NOMO-1 (cell line): ENCODE data around the gene P2RY2.

ENCODE experiments used
- DNase-seq, 2 experiments: peaks; one replicate each; lab custom pipeline; 2025; ENCODE audit not compliant: unreplicated experiment in 2 of 2; lab: John Stamatoyannopoulos, UW

The P2RY2 gene

DNA sequence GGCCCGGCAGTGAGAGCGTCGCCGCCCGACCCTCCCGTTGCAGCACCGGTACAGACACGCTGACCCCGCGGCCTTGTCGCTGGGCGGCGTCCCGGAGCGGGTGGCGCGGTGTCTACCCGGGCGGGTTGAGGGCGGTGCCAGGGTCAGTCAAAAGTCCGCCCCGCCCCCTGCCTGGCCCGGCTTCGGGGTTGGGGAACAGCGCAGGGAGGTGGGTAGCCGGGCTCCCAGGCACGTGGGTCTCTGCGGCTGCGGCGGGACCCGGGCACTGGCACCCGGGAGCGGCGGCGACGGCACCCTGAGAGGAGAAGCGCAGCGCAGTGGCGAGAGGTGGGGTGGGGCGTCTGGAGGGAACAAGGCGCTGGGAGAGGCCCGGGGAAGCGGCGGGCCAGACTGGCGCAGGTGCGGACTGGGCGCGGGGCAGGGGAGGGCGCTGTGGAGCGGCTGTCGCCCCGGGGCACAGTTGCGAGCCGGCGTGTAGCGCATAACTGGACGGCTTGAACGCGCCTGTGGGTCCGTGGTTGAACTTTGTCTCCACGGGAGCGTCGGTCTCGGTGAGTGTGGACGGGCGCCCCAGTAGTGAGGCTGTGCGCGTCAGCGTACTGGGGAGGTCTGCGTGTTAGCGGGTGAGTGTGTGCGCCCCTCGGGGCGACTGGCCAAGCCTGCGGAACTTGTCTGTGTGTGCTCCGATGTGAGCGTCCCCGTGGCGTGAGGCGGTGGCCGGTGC is at the start of gene P2RY2:
Gene P2RY2 (plus strand): TSS at position 176 of the 724 bp plus-strand sequence. CDS start 15,879 bp downstream, outside the sequence.
- DNase-seq, result peak; percentile 83 to 90

DNA sequence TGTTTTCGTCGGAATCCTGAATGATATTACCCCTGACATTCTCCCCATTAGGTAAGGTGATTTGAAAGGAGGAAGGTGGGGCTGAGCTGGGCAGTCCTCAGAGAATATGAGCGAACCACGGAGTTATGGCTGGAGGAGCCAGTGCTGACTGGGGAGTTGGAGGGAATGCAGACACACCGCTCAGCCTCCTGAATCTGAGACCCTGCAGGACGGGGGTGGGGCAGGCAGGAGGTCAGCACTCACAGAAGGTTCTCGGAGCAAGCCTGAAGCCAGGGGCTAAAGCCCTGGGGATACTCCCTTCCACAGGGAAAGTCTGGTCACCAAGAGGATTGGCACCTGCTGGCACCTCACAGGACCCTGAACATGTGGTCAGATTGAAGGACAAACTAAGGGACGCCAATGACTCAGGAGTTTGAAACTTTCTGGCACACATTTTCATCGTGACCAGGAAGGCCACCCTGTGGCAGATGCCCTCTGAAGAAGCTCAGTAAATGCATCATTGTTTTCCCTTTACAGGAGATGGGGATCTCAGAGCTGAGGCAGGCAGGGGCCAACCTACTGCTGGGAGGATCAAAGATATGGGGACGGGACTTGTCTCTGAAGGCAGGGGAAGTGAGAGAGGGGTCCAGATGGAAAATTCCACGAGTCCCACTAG is 49.0 kb upstream of the P2RY2 start:
- DNase-seq, result no peak

DNA sequence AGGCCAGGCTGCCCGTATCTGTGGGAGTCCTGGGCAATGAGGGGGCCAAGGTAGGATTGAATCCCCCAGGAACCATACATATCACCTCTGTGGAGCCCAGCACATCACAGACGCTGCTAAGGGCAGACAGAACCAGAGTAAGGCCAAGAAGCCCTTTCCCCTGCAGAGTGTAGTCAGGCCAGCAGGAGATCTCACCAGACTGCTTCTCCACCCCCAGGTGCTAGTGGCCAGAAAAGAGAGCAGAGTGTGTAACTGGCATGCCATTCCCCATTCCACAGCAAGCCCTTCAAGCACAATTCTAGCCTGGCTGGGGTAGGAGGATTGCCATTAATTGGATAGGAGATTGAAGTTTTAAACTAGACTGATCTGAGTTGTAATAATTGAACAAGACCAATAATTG is 47.9 kb upstream of the P2RY2 start:
- DNase-seq, result no peak

DNA sequence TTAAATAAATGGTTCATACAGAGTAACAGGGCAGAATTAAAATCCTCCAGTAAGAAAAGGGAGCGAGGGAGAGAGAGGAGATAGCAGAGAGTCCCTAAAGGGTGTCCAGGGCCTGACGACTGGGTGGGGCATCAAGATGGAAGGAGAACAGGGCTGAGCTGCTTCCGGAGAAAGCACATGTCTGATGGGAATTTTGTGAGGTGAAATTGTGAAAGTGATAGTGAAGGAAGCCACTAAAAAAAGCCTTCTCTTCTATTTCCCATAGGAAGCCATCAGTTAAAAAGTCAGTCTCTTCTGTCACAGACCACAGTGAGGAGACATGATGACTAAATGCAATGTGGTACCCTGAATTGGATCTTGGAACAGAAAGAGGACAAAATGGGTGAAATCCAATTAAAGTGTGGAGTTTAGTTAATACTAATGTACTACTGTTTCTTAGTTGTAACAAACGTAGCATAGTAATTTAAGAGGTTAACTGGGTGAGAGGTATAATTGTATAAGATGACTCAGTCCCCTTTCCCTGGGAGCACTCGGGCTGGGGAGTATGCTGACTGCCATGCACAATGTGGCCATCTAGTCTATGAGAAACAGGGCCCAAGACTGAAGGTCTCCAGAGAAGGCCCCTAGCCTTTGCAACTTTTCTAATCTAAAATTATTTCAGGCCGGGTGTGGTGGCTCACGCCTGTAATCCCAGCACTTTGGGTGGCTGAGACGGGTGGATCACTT is 46.5 kb upstream of the P2RY2 start:
- no peak for DNase-seq

DNA sequence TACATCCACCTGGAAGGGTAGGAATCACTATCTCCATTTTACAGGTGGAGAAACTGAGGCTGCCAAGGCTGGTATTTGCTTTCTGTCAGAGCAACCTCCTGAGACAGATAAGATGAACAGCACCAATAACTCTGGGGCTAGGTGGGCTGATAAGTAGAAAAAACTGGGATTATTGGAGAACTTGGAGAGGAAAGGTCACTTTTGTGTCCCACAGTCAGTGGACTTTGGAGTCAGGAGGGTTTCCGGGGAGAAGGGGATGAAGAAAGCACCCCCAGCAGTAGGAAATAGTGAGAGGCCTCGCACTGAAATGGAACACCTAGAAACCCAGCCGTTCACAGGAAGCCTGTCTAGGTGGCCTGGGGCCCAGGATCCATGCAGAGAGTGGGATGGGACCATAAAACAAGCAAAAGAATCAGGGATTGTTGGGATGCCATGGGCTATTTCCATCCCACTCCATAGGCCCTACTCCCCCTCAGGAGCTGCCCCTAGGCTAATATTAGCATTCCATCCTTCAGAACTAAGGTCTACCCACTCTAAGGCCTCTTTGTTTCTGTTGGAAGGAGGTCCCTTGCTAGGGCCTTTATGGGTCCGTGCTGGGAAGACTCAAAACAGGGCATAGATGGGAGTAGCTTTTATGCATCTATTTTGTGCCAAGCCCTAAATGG is 45.0 kb upstream of the P2RY2 start:
- no peak for DNase-seq

DNA sequence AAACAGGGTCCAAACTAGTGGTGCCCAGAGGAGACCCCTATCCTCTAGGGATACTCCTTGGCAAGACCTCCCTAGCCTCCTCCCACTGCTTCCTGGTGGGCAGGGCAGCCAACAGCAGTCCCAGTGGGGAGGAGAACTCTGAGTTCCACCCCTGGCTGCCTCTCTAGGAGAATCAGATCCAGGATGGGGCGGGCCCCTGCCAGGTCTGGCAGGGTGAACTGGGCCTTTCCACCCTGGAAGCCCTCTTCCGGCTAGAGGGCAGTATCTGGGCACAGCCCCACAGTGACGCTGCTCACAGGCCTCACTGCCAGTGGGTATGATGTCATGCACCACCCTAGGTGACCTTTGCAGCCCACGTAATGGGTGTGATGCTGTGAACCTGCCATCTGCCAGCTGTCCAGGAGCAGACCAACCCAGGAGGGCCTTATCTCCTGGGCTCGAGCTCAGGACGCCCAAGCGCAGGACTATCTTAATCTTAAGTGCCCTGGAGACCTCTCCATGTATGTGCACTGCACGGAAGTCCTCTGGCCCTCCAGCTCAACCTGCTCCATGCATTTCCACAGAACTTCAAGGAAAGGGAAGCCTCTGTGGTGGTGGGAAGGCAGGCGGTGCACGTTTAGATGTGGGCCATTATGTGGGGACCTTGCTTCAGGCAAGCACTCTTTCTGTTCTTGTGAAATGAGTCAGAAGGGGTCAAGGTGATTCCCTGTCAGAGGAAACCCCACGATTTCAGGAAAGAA is 44.2 kb upstream of the P2RY2 start:
- DNase-seq, result no peak

DNA sequence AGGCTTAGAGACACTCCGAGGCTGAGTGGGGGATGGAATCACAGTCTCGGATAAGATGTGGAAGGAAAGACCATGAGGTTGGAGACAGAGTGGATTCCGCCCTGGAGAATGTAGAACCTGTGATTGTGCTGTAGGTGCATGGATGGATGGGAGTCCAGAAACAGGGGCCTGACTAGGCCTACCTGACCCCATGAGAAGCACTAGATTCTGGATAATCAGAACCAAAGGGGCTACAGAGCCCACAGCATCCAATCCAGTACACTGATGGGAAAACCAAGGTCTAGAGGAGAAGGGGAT is 43.6 kb upstream of the P2RY2 start:
- DNase-seq, result no peak

DNA sequence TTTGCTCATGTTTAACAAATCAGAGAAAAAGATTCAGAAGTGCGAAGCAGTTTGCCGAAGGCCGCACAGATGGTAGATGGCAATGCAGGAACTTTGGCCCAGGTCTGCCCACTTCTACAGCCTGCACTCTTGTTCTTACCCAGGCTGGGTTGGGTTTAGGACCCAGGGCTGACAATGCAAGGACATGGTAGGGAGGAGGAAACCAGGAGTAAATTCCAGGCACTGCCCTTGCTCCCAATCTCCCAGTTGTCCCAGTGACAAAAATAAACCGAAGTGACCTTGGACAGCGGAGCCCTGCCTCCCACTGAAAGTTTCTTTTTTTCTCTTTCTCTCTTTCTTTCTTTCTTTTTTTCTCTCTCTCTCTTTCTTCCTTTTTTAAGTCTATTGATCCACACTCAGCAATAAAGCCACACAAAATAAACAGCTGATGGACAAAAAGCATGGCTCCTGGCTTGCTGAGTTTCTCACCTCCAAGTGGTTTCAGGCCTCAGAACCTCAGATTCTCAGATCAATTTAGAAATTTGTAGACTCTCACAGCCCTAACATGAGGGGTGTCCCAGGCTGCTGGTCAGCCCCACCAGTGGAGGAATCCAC is 42.4 kb upstream of the P2RY2 start:
- no peak for DNase-seq

DNA sequence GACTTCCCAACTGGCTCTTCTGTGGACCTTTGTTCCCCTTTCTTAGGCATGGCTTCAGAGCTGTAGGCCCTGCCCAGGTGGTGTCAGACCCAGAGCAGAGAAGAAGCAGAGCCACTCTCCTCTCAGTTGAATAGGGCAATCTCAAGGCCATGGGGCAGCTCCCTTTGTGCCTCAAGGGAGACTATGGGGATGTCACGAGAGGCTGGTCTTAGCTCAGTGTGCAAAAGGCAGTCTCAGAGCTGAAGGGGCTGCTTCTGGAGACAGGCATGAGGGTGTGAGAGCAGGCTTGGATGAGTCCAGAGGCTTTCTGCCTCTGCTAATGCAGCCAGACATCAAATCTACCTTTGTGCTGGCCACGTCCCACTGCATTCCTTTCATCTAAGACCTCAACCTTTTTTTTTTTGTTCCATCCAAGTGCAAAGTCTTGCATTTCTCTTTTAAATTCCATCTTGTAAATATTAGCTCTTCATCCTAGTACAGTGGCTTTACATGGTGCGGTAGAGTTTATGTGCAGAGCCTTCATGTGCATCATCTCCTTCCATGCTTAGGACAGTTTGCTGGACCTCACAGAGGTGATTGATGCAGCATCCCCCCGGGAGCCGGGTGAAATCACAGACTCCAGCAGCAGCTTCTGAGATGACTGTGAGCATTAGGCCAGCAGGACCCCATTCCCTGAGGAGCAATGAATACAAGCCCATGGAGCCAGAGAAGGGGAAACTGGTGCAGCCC is 41.8 kb upstream of the P2RY2 start:
- no peak for DNase-seq

DNA sequence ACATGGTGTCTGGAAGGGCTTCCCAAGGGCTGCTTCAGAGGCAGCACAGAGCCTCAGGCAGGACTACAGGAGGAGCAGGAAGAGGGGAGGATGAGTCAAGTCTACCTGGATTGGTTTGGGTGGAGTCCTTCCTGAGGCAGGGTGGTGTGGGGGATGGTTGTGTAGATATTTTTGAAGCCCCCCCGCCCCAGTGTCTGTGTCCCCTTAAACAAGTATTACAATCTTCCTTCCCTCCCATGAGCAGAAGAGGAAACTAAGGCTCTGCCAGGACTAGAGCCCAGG is 41.3 kb upstream of the P2RY2 start:
- no peak for DNase-seq

DNA sequence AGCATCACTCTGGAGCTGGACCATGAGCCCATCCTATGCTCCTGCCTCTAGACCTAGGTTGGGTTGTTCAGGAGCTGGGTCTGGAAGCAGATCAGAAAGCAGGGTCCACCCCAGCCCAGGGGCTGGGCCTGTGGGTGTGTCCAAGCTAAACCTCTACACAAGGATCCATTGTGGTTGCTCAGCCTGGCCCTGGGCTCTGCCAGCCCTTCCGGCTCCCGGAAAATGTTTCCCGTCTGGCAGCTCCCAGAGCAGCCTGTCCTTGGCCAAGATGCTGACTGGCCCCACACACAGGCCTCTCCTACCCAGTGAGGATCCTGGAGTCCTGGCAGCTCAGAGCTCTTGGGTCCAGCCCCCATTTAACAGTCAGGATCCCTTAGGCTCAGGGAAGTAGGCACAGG is 40.7 kb upstream of the P2RY2 start:
- DNase-seq, result no peak

DNA sequence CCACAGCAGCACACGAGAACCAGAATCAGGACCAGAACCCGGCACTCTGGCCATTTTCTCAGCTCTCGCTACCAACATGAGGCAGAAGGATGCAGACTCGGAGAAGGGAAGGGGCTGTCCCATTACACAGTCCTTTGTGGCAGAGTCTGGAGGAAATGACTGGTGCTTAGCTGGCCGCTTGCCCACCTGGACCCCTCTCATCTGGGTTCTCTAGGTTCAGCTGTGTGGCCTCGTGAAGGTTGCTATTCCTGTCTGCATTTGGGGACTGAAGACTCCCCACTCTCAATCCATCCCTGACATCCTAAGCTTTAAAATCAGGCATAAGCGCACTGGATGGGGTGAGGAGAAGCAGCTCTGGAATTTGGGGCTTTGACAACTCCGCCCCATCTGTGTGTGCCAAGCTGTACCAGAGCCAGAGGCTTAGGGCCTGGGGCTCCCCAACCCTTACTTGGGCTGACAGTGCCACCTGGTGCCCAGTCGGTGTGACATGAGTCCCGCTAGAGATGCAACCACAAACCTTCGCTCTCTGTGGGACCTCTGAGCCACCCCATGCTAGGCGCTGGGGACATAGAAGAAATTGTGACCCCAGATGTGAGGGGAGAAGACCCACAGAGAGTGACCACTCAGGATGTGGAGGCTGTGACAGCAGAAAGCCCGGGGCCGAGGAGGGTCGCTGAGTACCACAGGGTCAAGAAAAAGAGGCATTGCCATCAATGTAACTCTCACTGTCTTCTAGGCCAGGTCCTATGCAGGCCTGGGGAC is 40.1 kb upstream of the P2RY2 start:
- peak; percentile 73 to 76 for DNase-seq

DNA sequence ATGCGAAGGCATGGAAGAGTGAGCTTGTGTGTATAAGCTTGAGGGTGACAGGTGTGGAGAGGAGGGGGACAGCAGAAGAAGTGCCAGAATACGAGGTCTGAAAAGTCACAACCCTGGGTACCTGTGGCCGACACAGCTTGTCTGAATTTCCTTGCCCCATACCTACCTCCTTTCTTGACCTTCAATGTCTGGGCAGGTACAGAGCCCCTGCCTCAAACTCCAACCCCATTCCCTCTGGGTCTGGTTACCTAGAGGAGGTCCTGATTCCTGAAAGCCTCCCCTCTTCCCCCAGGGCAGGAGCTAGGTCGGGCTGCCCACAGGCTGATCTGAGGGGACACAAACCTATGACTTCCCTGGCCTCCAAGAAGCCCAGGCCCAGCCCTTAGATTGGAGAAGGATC is 39.4 kb upstream of the P2RY2 start:
- no peak for DNase-seq

DNA sequence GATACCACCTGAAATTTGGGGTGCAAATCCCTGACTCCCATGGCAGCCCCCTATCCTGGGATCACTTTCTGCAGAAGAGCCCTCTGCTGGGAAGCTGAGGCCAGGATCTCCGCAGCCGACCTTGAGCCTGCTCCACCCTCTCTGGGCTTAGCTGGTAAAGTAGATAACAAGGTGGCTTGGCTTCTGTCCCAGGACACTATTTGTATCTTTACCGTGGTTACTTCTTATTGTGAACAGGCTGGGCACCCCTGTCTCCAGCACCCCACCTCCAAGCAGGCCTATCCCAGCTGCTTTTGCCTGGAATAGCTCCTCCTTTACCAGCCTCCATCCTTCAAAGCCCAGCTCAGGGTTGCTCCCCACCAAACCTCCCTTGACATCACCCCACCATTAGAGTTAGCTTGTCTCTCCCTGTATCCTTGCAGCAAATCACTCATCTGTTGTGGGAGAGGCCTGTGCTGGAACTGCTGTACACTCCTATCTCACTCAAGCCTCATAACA is 35.2 kb upstream of the P2RY2 start:
- DNase-seq, result no peak

DNA sequence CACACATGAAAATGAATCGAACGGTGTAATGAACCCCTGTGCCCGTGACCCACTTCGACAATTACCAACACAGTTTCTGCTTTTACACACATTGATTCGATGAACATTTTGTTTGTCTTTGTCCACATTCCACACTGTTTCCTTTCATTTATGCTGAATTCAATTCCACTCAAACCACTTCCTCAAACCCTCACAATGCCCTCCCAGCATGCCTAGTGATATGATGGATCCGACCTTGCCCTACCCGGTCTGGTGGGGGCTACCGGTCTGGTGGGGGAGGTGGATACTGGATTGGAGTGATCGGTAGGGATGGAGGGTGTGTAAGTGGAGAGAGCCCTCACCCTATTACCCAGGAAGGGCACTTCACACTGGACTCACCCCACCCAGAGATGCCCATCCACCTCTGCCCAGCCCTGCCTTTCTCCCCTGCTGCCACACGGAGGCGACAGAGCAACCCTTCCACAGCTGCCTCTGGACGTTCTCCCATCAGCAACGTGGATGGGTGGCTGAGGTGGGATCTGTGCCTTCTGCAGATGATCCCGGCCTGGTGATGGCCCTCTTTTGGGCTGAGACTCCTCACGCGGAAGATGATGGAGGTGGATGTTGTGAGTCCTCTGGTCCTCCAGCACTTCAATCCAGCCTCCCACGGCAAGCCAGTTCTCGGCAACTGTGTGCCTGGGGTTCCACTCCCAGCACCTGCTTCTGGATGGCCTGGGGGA is 33.0 kb upstream of the P2RY2 start:
- peak; percentile 74 to 82 for DNase-seq

DNA sequence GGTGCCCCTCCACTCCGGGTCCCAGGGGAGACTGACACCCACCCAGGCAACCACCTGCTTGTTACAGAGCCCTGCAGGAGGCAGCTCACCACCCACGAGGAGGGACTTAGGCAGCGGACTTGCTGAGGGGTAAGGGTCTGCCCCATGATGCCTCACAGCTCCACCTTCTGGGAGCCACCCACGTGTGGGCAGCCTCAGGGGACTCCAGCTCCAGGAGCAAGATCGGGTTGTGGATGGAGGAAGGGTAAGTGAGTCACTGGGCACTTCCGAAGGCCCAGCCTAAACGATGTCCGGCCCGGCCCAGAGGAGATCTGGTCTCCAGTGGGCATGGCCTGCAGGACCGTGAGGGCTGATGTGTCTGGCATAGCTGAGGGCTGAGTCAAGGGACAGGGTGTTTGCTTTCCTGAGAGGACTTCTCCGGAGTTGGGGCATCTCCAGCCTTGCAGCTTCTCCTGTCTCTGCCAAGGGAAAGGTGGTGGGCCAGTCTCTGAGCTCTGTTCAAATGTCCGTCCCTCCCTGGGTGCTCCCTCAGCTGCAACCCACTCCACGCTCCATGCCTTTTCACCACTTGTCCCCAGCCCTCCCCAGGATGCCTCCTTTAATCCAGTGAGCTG is 32.3 kb upstream of the P2RY2 start:
- no peak for DNase-seq

DNA sequence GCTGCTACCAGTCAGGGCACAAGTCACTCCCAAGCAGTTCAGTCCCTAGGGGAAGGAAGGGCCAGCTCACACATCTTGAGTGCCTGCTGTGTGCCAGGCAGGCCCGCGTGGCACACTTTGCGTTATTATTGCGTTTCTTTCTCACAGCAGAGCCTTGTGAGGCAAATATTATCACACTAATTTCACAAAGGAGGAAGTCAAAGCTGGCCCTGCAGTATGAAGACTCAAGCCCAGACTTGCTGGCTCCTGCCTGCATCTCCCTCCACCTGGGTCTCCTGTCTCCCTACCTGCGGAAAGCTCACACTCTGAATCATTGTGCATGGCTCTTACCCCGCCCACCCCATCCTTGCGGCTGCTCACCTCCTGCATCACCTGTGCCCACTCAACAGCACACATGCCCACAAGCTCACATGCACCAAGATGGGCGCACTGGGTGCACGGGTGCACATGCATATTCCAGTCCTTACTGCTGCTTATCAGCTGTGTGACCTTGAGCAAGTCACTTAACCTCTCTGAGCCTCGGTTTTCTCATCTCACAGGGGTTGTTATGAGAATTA is 31.7 kb upstream of the P2RY2 start:
- peak; percentile 66 to 69 for DNase-seq

DNA sequence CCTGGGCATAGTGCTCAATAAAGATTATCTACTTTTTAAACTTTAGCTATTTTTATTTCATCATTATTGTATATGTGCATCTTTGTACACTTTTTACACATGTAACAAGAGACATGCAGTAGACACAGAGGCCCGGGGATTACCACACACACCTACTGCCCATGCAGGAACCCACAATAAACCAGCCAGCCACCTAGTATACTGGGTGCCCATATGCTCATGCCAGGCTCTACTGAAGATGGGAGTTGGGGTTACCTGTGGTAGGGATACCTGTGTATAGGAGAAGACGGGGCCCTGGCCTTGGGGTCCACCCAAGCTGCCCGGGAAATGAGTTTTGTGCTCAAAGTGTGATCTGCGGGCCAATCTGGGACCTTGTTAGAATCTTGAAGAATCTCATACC is 31.2 kb upstream of the P2RY2 start:
- DNase-seq, result no peak
